ENCODE measurements around the gene PTPRT.

PTPRT gene

GRCh38 chr20:42164121-42164890 is 1025.4 kb downstream of the PTPRT start:
- DNase-seq: no peak

- no peak for DNase-seq
Observed at GRCh38 chr20:42161228-42161829, 1028.4 kb downstream of the PTPRT start.

GRCh38 chr20:42159808-42160207 is 1029.9 kb downstream of the PTPRT start:
- no peak for DNase-seq

GRCh38 chr20:42158272-42158671 is 1031.4 kb downstream of the PTPRT start:
- no peak for DNase-seq

GRCh38 chr20:42155586-42155985 is 1034.1 kb downstream of the PTPRT start:
- DNase-seq: no peak

- no peak for DNase-seq
Observed at GRCh38 chr20:42152575-42152974, 1037.1 kb downstream of the PTPRT start.

GRCh38 chr20:42150230-42150629 is 1039.5 kb downstream of the PTPRT start:
- DNase-seq: no peak

GRCh38 chr20:42138729-42139128 is 1051.0 kb downstream of the PTPRT start:
- no peak for DNase-seq

- no peak for DNase-seq
Observed at GRCh38 chr20:42134265-42135098, 1055.2 kb downstream of the PTPRT start.

- no peak for DNase-seq
Observed at GRCh38 chr20:42130810-42131596, 1058.7 kb downstream of the PTPRT start.

- DNase-seq: no peak
Observed at GRCh38 chr20:42125426-42125825, 1064.3 kb downstream of the PTPRT start.

GRCh38 chr20:42123981-42124473 is 1065.7 kb downstream of the PTPRT start:
- DNase-seq: no peak

GRCh38 chr20:42118409-42119125 is 1071.1 kb downstream of the PTPRT start:
- no peak for DNase-seq

- DNase-seq: no peak
Observed at GRCh38 chr20:42118001-42118400, 1071.7 kb downstream of the PTPRT start.

GRCh38 chr20:42113236-42113635 is 1076.5 kb downstream of the PTPRT start:
- no peak for DNase-seq

- DNase-seq: no peak
Observed at GRCh38 chr20:42112161-42112560, 1077.5 kb downstream of the PTPRT start.

- no peak for DNase-seq
Observed at GRCh38 chr20:42111349-42111748, 1078.4 kb downstream of the PTPRT start.

GRCh38 chr20:42110301-42110700 is 1079.4 kb downstream of the PTPRT start:
- DNase-seq: no peak

- DNase-seq: no peak
Observed at GRCh38 chr20:42102000-42102399, 1087.7 kb downstream of the PTPRT start.

GRCh38 chr20:42100137-42100704 is 1089.5 kb downstream of the PTPRT start:
- DNase-seq: no peak

GRCh38 chr20:42099101-42099500 is 1090.6 kb downstream of the PTPRT start:
- no peak for DNase-seq

- no peak for DNase-seq
Observed at GRCh38 chr20:42098418-42098817, 1091.3 kb downstream of the PTPRT start.
